Dermis blood vessel endothelial cell (primary cell): ENCODE results near the gene GLG1. TPM values are rescaled to one million over a fixed set of nuclear protein-coding genes. Genes with fewer than 3 reads are reported as not detected.
A peak's percentile ranks its signal among the peaks of the same experiment; 100 is the strongest.
"Not testable (repeated sequence)": the region's sequence is repeated elsewhere in the genome, so short reads cannot be mapped to it uniquely, and the experiment has no call there.

Experiments used
- DNase-seq: peaks from one replicate; pipeline ENCODE4 v3.0.0; 2010
- total RNA-seq: library from RNA; depleted of rRNA; stranded (reverse); fragments of >200 nt; gene quantifications from 2 replicates; pipeline ENCODE4 v1.2.3, GENCODE V29; 2014

GLG1 gene
- total RNA-seq, 1 donor from 2014 or later = 104 TPM

DNA sequence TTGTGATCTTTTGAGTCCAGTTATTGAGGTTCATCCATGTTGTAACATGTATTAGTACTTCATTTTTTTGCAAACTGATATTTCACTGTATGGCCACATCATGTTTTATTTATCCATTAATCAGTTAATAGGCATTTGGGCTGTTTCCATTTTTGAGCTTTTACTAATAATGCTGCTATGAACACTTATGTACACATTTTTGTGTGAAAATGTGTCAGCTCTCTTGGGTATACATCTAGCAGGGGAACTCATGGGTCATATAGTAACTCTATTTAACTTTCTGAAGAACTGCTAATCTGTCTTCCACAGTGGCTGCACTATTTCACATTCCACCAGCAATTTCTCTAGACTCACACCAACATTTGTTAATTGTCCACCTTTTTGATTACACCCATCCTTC lies 82.0 kb downstream of the GLG1 start:
- no peak for DNase-seq

- no peak for DNase-seq
Observed at GRCh38 chr16:74524117-74524516, 82.8 kb downstream of the GLG1 start.

DNA sequence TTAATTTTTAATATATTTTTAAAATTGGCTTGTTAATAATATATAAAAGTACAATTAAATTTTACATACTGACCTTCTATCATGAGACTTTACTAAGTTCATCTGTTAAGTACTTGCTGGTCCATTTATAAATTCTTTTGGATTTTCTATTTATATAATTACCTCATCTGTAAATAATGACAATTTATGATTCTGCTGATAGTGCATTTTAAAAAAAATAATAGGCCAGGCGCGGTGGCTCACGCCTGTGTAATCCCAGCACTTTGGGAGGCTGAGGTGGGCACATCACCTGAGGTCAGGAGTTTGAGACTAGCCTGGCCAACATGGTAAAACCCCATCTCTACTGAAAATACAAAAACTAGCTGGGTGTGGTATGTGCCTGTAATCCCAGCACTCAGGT lies 83.2 kb downstream of the GLG1 start:
- not testable (repeated sequence) for DNase-seq

DNA sequence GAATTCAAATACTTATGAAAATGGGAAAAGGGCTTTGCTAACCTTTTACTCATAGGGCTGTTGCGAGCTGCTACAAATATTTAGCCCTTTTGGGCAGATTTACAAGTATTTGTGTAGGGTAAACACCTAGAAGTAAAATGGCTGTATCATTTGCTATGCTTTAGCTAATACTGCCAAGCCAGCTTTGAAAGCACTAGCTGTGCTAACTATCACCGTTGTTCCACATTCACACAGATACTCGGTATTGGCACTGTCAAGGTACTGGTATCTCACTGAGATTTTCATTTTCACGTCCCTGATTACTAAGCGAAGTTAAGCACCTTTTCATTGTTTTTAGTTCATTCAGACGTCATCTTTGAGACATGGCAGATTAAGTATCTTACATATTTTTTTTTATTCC lies 84.8 kb downstream of the GLG1 start:
- no peak for DNase-seq

GRCh38 chr16:74521691-74522090 lies 85.2 kb downstream of the GLG1 start:
- peak; percentile 53 for DNase-seq

DNA sequence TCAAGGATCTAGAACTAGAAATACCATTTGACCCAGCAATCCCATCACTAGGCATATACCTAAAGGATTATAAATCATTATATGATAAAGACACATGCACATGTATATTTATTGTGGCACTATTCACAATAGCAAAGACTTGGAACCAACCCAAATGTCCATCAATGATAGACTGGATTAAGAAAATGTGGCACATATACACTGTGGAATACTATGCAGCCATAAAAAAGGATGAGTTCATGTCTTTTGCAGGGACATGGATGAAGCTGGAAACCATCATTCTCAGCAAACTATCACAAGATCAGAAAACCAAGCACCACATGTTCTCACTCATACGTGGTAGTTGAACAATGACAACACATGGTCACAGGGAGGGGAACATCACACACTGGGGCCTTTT lies 88.0 kb downstream of the GLG1 start:
- DNase-seq = not testable (repeated sequence)

GRCh38 chr16:74511961-74512360 lies 95.0 kb downstream of the GLG1 start:
- no peak for DNase-seq

DNA sequence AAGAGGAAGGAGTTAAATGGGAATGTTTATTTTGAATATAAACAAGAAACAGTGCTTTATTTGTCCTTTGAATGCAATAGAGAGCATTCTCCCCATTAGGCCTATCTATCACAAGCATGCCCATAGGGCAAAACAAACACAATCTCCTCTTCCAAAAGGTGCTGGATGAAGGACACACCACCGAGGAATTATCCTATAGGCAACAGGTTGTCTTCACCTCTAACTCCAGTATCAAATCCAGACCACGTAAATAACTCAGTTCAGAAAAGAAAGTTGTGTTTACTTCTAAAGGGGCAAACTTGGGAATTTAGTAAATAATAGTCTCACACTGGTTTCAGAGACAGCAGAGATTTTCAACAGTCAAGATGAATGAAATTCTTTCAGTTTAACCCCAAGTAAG lies 101.9 kb downstream of the GLG1 start:
- DNase-seq = no peak

DNA sequence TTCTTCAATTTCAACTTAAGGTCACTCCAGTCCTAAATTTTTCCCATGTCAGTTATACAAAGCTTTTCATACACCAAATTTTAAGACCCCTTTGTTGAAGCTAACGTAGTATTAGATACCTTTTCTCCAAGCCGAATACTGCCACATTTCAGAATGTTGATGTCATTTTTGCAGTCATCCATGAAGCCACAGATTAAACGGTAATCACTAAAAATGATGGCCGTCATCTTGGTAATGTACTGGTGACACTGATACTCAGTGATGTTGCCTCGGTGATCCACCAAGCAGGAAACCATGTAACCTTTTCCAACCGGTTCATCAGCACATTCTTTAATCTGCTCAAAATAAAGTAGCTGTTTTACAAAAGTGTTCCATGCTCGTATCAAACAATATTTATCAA lies 103.5 kb downstream of the GLG1 start:
- no peak for DNase-seq

DNA sequence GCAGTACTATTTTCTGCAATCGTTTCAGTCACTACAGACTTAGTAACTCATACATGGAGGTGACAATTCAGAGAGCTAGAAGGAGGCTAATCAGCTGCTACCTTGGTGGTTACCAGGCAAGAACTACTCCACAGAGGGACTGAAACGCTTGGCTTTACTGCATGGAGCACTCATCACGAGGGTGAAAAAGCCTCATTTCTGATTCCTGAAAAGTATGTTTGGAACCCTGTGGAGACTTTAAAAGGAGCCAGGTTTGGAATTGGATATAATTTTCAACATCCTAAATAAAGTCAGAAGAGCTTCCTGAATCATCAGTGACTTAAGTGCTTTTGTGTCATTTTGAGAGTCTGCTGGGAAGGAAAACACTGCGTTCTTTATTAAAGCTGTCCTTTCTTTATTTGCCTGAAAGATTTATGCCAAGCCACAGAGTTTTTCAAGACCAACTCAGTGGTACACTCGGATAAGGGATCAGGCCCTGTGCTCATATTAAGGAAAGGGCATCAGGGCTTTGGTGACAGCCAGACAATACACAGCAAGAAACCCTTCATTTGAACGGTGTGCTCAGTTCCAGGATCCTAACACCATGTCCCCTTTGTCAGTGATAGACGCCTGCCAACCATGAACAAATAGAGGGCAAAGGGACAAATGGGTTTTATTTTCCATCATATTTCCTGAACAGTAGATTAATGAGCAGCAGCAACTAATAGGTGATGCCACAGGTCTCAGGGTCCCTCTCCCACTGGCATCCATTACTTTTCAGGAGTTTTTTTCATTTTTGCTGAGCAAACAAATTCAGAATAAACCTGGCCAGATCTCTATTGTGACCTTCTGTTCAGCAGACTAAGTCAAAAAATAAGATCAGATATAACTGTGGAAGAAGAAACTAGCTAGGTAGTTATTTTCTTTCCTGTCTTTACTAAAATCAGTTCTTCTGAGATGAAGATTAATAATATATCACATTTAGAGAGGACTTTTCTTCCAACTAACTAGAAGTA lies 105.1 kb downstream of the GLG1 start:
- no peak for DNase-seq

- DNase-seq = no peak
Observed at GRCh38 chr16:74500907-74501306, 106.0 kb downstream of the GLG1 start.

GRCh38 chr16:74499114-74499513 lies 107.8 kb downstream of the GLG1 start:
- no peak for DNase-seq

GRCh38 chr16:74497761-74498160 lies 109.2 kb downstream of the GLG1 start:
- DNase-seq = no peak

DNA sequence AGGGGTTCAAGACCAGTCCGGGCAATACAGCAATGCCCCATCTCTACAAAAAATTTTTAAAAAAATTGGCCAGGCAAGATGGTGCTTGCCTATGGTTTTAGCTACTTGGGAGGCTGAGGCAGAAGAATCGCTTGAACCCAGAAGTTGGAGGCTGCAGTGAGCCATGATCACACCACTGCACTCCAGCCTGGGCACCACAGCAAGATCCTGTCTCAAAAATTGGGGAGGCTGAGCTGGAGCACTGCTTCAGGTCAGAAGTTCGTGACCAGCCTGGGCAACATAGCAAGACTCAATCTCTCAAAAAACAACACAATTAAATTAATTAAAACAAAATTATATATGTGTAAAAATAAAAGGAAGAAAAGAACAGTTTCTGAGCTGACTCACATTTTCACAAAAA lies 110.9 kb downstream of the GLG1 start:
- DNase-seq = no peak

DNA sequence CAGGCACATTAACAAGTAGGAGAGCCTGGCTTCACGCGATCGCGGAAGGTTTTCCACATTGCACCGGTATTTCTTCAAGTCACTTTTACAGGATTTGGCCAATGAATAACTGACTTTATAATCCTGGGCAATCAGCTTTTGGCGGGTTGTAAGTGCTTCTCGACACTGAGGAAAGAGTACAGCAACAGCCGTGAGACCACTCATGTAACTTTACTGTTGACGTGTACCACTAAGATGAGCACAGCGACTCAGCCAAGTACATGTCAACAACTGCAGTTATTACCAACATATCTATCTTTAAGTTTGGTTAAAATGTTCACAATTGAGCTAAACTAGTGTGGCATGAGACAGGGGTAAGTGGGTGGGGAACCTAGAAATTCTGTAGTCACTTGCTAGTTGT lies 113.9 kb downstream of the GLG1 start:
- no peak for DNase-seq

GRCh38 chr16:74487634-74488495 lies 119.0 kb downstream of the GLG1 start:
- DNase-seq = no peak

DNA sequence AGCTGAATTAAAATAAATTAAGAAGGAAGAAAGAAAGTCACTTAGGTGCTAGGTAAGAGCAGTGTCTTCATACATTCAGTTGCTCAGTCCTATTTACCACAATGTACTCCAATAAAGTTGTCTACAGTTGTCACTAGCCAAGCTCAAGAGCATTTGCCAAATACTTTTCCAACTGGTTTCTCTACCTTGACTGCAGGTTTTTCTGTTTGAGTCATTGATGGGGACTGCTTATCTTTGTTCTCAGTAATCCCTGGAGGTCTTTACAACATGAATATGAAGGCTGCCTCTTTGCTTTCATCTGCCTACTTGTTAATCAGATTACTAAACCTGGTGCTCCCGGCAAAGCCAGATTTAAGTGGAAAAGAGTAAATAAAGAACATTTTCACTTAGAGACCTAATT lies 121.0 kb downstream of the GLG1 start:
- DNase-seq = no peak

DNA sequence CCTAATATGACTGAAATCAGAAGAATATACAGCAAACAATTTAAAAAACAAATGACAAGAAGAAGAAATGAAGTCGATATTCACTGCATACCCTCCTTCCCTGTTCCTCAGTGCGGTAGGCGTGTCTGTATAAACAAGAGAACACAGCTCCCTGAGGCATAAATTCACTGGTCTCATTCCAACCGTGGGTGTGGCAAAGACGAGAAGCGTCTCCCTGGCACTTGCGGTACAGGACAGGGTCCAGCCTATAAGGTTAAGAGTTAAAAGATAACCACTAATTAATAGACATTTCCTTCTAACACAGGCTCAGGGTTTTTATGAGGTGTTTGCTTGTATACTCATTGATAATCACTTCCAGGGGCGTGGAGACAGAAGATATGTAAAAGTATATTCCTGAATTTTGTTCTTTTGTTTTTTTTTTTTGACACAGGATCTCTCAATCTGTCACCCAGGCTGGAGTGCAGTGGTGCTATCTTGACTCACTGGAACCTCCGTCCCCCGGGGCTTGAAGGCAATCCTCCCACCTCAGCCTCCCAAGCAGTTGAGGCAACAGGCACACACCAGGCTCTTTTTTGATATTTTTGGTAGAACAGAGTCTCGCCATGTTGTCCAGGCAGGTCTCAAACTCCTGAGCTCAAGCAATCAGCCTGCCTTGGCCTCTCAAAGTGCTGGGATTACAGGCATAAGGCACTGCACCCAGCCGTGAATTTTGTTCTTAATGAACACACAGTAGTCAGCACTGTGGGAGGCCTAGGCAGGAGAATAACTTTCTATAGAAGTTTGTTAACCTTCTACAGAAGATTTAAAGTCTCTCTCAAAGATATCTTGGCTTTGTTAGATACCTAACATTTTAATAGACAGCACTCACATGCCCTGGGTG lies 126.5 kb downstream of the GLG1 start:
- no peak for DNase-seq

DNA sequence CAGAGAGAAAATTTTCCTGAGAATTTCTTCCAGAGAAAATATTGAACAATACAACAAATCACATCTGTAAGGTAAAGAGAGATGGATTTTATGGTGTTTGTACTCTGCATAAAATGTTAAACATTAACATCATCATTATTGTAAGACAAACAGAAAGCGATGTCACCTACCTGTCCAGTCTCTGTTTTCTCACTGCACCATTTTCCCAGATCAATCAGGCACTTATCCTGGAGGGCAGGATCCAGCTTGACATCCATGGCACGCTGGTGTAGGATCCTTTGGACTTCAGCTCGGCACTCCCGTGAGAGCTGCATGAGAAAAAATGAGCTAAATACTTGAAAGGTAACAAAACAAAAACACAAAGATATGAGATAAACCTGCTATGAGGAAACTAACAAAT lies 129.7 kb downstream of the GLG1 start:
- no peak for DNase-seq

- no peak for DNase-seq
Observed at GRCh38 chr16:74474416-74474815, 132.5 kb downstream of the GLG1 start.

- DNase-seq = no peak
Observed at GRCh38 chr16:74472540-74472939, 134.4 kb downstream of the GLG1 start.

DNA sequence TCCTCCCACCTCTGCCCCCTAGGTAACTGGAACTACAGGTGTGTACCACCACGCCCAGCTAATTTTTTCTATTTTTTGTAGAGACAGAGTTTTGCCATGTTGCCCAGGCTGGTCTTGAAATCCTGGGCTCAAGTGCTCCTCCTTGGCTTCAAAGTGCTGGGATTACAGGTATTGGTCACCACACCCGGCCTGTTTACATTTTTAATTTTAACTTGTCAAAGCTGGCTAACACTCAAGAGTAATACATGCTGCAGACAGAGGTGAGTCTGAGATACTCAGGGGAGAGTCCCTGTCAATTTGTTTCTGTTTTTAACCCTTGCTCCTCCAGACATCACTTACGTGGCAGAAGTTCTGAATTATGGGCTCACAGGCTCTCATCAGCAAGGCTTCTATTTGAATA lies 134.9 kb downstream of the GLG1 start:
- DNase-seq = no peak
